Esophagus squamous epithelium (tissue), 4 donors: ENCODE data around the gene ATP13A5.

Experiments
- CTCF ChIP-seq, 6 experiments: fragments of 450-650 bp in 4 of 6; fragments of 200-600 bp in 2 of 6; sonication (generic) in 2 of 6; IDR thresholded peaks; one replicate each; pipeline ENCODE4 v1.5.1; 2016 to 2019; ENCODE audit warnings: antibody characterized with exemption in 6 of 6, mild to moderate bottlenecking in 4 of 6, moderate library complexity in 4 of 6
- POLR2A ChIP-seq, 4 donors: fragments of 450-650 bp; IDR thresholded peaks; one replicate each; pipeline ENCODE4 v1.6.1; 2017; ENCODE audit warnings: antibody characterized with exemption in 4 of 4, mild to moderate bottlenecking in 4 of 4, moderate library complexity in 3 of 4

DNA sequence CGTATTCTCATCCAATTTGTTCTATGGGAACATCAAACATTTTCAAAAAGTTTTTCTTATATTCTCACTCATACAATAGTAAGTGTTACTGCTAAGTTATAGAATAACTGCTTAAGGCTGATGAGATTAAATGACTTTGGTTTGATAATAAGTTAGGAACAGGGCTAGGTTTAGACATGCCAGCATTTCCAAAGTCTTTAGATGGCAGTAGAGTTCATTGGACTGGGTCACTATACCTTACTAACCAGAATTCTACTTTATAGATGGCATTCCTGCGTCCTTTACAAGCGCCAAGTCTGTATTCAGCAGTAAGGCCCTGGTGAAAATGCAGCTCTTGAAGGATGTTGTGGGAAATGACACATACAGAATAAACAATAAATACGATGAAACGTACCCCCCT is 115.8 kb downstream of the ATP13A5 start:
- TF ChIP-seq CTCF (IDR thresholded peaks at IDR 0.05) (no peak), POLR2A (IDR thresholded peaks at IDR 0.05) (no peak)
